Karpas-422 (cell line): ENCODE results near the gene TMEM131L. TPM values are rescaled to one million over a fixed set of nuclear protein-coding genes. Genes with fewer than 3 reads are reported as not detected.

ENCODE experiments used
- DNase-seq: peaks from one replicate; pipeline ENCODE4 v3.0.0-alpha.2; 2015
- H2AFZ ChIP-seq: fragments of 200-600 bp; sonication (generic); 2 replicates; pipeline ENCODE4 v1.6.1; 2014; ENCODE audit warnings: antibody characterized with exemption, low read length, mixed read lengths
- H3K27ac ChIP-seq: fragments of 200-600 bp; sonication (generic); 2 replicates; pipeline ENCODE4 v1.5.1; 2014; ENCODE audit warnings: mild to moderate bottlenecking, low read length, moderate library complexity
- H3K27me3 ChIP-seq: fragments of 200-600 bp; sonication (generic); 2 replicates; pipeline ENCODE4 v1.6.1; 2014; ENCODE audit warnings: low read length, mixed read lengths
- H3K36me3 ChIP-seq: fragments of 200-600 bp; sonication (generic); 2 replicates; pipeline ENCODE4 v1.6.1; 2014; ENCODE audit warnings: low read length, mixed read lengths; ENCODE audit not compliant: insufficient read depth
- H3K4me1 ChIP-seq: fragments of 200-600 bp; sonication (generic); 2 replicates; pipeline ENCODE4 v1.6.1; 2014; ENCODE audit warnings: mild to moderate bottlenecking, low read length, mixed read lengths
- H3K4me2 ChIP-seq: fragments of 200-600 bp; sonication (generic); 2 replicates; pipeline ENCODE4 v1.6.1; 2014; ENCODE audit warnings: low read length, low read depth, mild to moderate bottlenecking; ENCODE audit not compliant: poor library complexity, severe bottlenecking
- H3K4me3 ChIP-seq: fragments of 200-600 bp; sonication (generic); 2 replicates; pipeline ENCODE4 v1.5.1; 2014; ENCODE audit warnings: mild to moderate bottlenecking, antibody characterized with exemption, low read length, mixed read lengths
- H3K79me2 ChIP-seq: fragments of 200-600 bp; sonication (generic); 2 replicates; pipeline ENCODE4 v1.6.1; 2014; ENCODE audit warnings: mild to moderate bottlenecking, low read length, mixed read lengths
- H3K9ac ChIP-seq: fragments of 200-600 bp; sonication (generic); 2 replicates; pipeline ENCODE4 v1.6.0; 2014; ENCODE audit warnings: low read length
- H3K9me2 ChIP-seq: fragments of 200-600 bp; sonication (generic), shearing (Covaris generic); replicated peaks from 2 replicates; pipeline ENCODE4 v1.6.0; 2014; ENCODE audit warnings: mild to moderate bottlenecking, low read length, moderate library complexity; ENCODE audit not compliant: insufficient read depth
- H3K9me3 ChIP-seq: fragments of 300-700, 200-600 bp; sonication (generic); 2 replicates; pipeline ENCODE4 v1.6.1; 2014; ENCODE audit warnings: low read length, mixed read lengths
- H4K20me1 ChIP-seq: fragments of 200-600 bp; sonication (generic); 2 replicates; pipeline ENCODE4 v1.6.1; 2014; ENCODE audit warnings: mild to moderate bottlenecking, antibody characterized with exemption, low read length, low read depth; ENCODE audit not compliant: insufficient read depth
- total RNA-seq: library from RNA; depleted of rRNA; stranded (reverse); fragments of >200 nt; shearing (Covaris generic); gene quantifications from 2 replicates; pipeline ENCODE4 v1.2.3, GENCODE V29; 2014; ENCODE audit warnings: low replicate concordance

The TMEM131L gene
- total RNA-seq, 1 experiment from 2014 or later, result 54.8 TPM

DNA sequence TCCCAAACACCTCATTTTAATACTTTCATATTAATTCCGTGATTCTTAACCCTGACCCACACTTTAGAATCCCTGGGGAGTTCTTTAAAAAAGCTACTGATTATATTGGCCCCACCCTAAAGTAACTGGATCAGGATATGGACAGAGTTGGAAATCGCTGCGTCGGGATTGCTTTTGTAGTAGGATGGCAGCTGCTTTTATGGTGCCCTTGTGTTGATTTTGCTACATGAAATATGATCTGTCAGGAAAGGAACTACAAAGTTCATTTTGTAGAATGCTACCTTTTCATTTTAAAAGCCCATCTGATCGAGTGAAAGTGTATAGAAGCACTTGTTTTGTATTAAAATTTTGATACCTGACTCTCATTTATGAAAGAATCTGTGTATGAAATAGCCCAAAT is 43.6 kb downstream of the TMEM131L start:
- peaks cover 68% of the 10 kb centered on the region for H4K20me1 ChIP-seq
- no peaks in the 10 kb centered on the region for H3K9me2 ChIP-seq
- no peak overlapping the region for H3K4me2 ChIP-seq
- H3K27me3 ChIP-seq, result no peaks in the 10 kb centered on the region
- no peak overlapping the region for H3K27ac ChIP-seq
- no peak overlapping the region for H2AFZ ChIP-seq
- H3K79me2 ChIP-seq, result peaks cover 6% of the 10 kb centered on the region; the same call in 1 of the 2 replicates
- no peak overlapping the region for H3K9ac ChIP-seq
- no peak overlapping the region for H3K4me3 ChIP-seq
- no peak for DNase-seq
- peaks cover 14% of the 10 kb centered on the region for H3K4me1 ChIP-seq
- H3K9me3 ChIP-seq, result no peaks in the 10 kb centered on the region
- peaks cover 22% of the 10 kb centered on the region for H3K36me3 ChIP-seq

DNA sequence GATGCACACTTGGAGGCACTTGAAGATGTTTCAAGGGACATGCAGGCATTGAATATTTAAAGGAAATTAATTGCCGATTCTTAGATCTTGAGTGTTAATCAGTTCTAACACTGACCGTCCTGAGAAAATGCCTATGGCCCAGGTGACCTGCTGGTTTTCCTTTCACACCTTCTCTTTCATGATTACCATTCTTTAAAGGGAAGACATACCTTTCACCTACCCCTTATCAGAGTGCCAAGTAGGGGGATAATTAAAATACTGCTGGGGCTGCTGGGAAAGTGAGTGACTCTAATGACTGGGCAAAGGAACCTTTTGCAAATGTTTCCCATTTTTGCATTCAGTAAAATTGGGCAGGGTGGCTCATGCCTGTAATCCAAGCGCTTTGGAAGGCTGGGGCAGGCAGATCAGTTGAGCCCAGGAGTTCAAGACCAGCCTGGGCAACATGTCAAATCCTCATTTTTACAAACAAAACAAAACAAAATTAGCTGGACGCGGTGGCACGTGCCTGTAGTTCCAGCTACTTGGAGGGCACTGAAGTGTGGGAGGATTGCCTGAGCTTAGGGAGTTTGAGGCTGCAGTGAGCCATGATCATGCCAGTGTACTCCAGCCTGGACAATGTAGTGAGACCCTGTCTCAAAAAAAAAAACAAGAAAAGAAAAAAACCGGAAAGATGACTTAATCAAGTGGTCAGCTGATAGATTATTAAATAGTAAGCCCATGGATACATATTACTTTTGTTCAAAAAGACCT is 44.3 kb downstream of the TMEM131L start:
- DNase-seq, result no peak
- Histone ChIP-seq H3K4me2 (no peak overlapping the region), H3K79me2 (peaks cover 8% of the 10 kb centered on the region; the same call in 1 of the 2 replicates), H3K9me3 (no peaks in the 10 kb centered on the region), H3K9me2 (no peaks in the 10 kb centered on the region), H3K36me3 (peaks cover 22% of the 10 kb centered on the region), H4K20me1 (peaks cover 71% of the 10 kb centered on the region), H3K4me3 (no peak overlapping the region), H3K4me1 (peaks cover 20% of the 10 kb centered on the region), H3K9ac (no peak overlapping the region), H2AFZ (no peak overlapping the region), H3K27me3 (no peaks in the 10 kb centered on the region), H3K27ac (no peak overlapping the region)

DNA sequence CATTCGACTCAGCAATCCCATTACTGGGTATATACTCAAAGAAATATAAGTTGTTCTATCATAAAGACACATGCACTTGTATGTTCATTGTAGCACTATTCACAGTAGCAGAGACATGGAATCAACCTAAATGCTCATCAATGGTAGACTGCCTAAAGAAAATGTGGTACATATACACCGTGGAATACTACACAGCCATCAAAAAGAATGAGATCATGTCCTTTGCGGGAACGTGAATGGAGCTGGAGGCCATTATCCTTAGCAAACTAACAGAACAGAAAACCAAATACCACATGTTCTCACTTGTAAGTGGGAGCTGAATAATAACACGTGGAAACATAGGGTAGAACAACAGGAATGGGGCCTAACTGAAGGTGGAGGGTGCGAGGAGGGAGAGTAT is 44.9 kb downstream of the TMEM131L start:
- no peak for DNase-seq
- peaks cover 69% of the 10 kb centered on the region for H4K20me1 ChIP-seq
- no peaks in the 10 kb centered on the region for H3K9me3 ChIP-seq
- H3K79me2 ChIP-seq, result 0 out of 2 replicates have a peak, but pooled peaks cover 5% of the 10 kb centered on the region
- H2AFZ ChIP-seq, result no peak overlapping the region
- H3K27me3 ChIP-seq, result no peaks in the 10 kb centered on the region
- H3K9me2 ChIP-seq, result no peaks in the 10 kb centered on the region
- no peak overlapping the region for H3K9ac ChIP-seq
- peaks cover 20% of the 10 kb centered on the region for H3K4me1 ChIP-seq
- peaks cover 22% of the 10 kb centered on the region for H3K36me3 ChIP-seq
- no peak overlapping the region for H3K27ac ChIP-seq
- H3K4me3 ChIP-seq, result no peak overlapping the region
- no peak overlapping the region for H3K4me2 ChIP-seq

DNA sequence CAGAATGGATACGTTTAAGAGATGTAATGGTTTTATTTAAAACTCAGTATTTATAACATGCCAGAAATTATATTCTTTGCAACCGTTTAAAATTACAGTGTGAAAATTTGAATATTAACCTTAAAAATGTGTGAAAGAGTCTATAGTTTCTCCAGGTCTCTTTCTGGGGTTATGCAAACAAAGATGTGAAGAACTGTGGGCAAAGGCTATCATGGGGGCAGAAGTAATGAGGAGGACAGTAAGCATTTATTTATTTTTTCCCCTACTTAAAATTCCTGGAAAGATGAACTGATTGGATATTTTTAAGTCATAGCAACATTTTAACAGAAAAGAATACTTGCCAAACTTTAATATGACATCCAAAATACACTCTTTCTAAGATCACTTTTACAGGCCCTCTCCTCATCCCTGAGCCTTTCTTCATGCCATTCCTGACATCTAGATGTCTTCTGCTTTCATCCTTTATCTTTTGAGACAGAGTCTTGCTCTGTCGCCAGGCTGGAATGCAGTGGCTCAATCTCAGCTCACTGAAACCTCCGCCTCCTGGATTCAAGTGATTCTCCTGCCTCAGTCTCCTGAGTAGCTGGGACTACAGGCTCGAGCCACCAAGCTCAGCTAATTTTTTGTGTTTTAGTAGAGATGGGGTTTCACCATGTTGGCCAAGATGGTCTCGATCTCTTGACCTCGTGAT is 46.1 kb downstream of the TMEM131L start:
- no peak for DNase-seq
- no peak overlapping the region for H3K4me2 ChIP-seq
- H3K36me3 ChIP-seq, result peaks cover 22% of the 10 kb centered on the region

DNA sequence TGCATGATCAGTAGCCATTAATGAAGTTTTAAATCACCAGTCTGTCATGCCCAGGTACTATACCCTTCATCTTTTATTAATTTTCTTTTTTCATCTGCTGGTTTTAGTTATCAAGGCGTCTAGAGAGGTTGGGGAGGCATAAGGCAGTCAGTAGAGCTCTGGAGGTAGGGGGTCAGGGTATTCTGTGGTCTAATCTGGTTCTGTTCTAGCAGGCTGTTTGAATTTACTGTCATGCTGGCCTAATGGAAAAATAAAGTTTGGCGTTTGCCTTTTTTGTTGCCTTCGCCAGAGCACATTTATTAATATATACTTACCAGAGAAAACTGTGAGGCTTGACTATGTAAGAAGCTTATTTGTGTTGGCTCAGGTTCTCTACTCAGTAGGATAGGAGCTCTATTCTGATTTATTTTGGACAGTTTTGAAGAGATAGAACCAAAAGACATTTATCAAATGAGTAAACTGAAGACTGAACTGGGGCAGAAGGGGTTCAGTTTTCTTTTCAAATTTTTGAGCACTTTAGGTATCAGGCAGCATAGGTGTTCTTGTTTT is 46.9 kb downstream of the TMEM131L start:
- H3K27ac ChIP-seq, result no peak overlapping the region
- peaks cover 22% of the 10 kb centered on the region for H3K36me3 ChIP-seq
- H3K4me1 ChIP-seq, result peaks cover 25% of the 10 kb centered on the region
- H4K20me1 ChIP-seq, result peaks cover 65% of the 10 kb centered on the region
- H3K9me3 ChIP-seq, result no peaks in the 10 kb centered on the region
- no peak overlapping the region for H3K9ac ChIP-seq
- DNase-seq, result no peak
- H2AFZ ChIP-seq, result no peak overlapping the region
- no peaks in the 10 kb centered on the region for H3K27me3 ChIP-seq
- 0 out of 2 replicates have a peak, but pooled peaks cover 5% of the 10 kb centered on the region for H3K79me2 ChIP-seq
- no peak overlapping the region for H3K4me2 ChIP-seq
- H3K9me2 ChIP-seq, result no peaks in the 10 kb centered on the region
- H3K4me3 ChIP-seq, result no peak overlapping the region

More for the DNA sequence above, 46.1 kb downstream of the TMEM131L start:
- Histone ChIP-seq H3K9me2 (no peaks in the 10 kb centered on the region), H3K9ac (no peak overlapping the region), H3K27me3 (no peaks in the 10 kb centered on the region), H3K4me1 (peaks cover 20% of the 10 kb centered on the region), H4K20me1 (peaks cover 65% of the 10 kb centered on the region), H3K27ac (no peak overlapping the region), H3K4me3 (no peak overlapping the region), H3K9me3 (no peaks in the 10 kb centered on the region), H3K79me2 (0 out of 2 replicates have a peak, but pooled peaks cover 5% of the 10 kb centered on the region), H2AFZ (no peak overlapping the region)

DNA sequence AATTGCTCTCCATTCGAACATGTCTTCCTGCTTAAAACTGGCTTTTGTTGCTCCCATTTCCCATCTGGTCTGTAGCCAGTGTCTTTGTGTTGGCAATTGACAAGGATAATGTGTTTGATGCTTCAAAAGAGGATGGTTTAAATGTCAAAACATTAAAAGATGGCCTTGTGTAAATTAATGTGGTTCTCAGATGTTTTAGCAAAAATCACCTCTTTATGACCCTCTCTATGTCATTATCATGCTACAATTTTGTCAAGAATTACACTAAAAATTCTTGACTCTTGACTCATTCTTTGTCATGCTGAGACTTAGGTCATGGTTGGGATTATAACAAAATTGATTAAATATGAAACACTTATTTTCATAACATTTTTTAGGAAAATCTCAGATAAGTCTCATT is 47.4 kb downstream of the TMEM131L start:
- peaks cover 67% of the 10 kb centered on the region for H4K20me1 ChIP-seq
- no peaks in the 10 kb centered on the region for H3K9me3 ChIP-seq
- H3K9ac ChIP-seq, result no peak overlapping the region
- H3K79me2 ChIP-seq, result 0 out of 2 replicates have a peak, but pooled peaks cover 5% of the 10 kb centered on the region
- H2AFZ ChIP-seq, result no peak overlapping the region
- peaks cover 18% of the 10 kb centered on the region; the same call in 1 of the 2 replicates for H3K36me3 ChIP-seq
- no peaks in the 10 kb centered on the region for H3K9me2 ChIP-seq
- H3K27me3 ChIP-seq, result no peaks in the 10 kb centered on the region
- H3K27ac ChIP-seq, result no peak overlapping the region
- no peak for DNase-seq
- H3K4me1 ChIP-seq, result peaks cover 29% of the 10 kb centered on the region
- H3K4me2 ChIP-seq, result no peak overlapping the region
- no peak overlapping the region for H3K4me3 ChIP-seq

DNA sequence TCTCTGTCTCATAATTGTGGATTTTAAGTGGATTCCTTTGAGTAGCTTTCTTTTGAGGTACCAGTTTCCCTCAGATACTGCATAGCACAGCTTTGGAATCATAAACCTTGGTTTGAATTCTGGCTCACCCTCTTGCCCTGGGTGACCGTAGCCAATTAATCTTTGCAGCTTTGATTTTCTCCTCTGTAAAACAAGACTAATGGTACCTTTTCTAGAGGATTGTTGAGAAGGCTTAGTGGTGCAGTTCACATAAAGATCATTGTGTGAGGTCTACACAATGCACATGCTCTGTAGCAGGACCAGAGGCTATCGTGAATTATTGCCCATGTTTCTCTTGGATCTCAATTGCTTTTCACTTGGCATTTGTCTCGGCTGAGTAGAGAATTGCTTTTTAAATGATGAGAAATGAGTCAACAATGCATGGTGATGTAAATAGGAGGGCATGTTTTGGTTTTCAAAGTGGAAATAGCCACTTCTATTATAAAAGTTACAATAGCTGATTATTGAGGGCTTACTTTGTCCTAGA is 47.9 kb downstream of the TMEM131L start:
- Histone ChIP-seq H3K9ac (no peak overlapping the region), H2AFZ (no peak overlapping the region), H3K9me2 (no peaks in the 10 kb centered on the region), H3K9me3 (no peaks in the 10 kb centered on the region), H3K27me3 (no peaks in the 10 kb centered on the region), H3K36me3 (peaks cover 16% of the 10 kb centered on the region; the same call in 1 of the 2 replicates), H3K4me1 (peaks cover 29% of the 10 kb centered on the region), H3K79me2 (0 out of 2 replicates have a peak, but pooled peaks cover 5% of the 10 kb centered on the region), H3K4me3 (no peak overlapping the region), H3K4me2 (no peak overlapping the region), H3K27ac (no peak overlapping the region), H4K20me1 (peaks cover 72% of the 10 kb centered on the region)
- DNase-seq, result no peak
